GM06990 (cell line): ENCODE data around the gene RAPGEF2.

Experiments used
- DNase-seq: peaks from one replicate; pipeline ENCODE4 v3.0.0-alpha.2; 2011; ENCODE audit not compliant: insufficient read length; ENCODE audit errors: extremely low read depth
- H3K27me3 ChIP-seq: replicated peaks from 2 replicates; pipeline ENCODE4 v1.6.0; 2011; ENCODE audit warnings: low read length; ENCODE audit not compliant: control insufficient read depth, insufficient read depth
- H3K36me3 ChIP-seq: 2 replicates; pipeline ENCODE4 v1.5.1; 2011; ENCODE audit warnings: low read length; ENCODE audit not compliant: control insufficient read depth, insufficient read depth
- H3K4me3 ChIP-seq: replicated peaks from 2 replicates; pipeline ENCODE4 v1.5.1; 2011; ENCODE audit warnings: low read depth, mild to moderate bottlenecking, control low read depth, low read length
- TF ChIP-seq, protein P1 (sequence below): IDR thresholded peaks from 2 replicates; pipeline ENCODE4 v1.5.1; 2011; ENCODE audit warnings: low read length, control low read depth, mild to moderate bottlenecking, inconsistent platforms; ENCODE audit not compliant: insufficient read depth, poor library complexity, severe bottlenecking

The RAPGEF2 gene

DNA sequence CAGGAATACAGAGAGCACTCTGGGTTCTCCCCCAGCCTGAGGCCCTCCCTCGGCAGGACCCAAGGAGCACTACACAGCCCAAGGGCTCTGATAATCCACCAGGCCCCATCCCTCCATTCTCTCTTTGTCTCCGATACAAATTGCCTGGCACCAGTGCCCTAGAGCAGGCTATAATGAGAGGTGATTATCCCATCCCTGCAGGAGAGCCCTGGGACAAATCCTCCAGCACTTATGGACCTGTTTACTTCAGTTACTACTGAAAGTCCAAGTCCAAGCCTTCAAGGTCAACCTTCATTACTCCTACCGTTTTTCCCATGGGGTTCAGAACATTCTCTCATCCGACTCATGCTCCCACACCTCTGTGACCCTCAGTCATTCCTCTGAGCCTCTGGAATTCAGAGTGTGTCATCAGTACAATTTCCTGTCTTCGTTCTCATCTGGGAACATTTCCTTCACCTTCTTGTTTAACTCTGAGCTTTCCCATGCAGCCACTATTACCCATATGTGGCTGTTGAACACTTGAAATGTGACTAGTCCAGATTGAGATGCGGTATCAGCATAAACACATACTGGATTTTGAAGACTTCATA is 299.0 kb downstream of the RAPGEF2 start:
- no peak for DNase-seq
- TF ChIP-seq, protein P1, sequence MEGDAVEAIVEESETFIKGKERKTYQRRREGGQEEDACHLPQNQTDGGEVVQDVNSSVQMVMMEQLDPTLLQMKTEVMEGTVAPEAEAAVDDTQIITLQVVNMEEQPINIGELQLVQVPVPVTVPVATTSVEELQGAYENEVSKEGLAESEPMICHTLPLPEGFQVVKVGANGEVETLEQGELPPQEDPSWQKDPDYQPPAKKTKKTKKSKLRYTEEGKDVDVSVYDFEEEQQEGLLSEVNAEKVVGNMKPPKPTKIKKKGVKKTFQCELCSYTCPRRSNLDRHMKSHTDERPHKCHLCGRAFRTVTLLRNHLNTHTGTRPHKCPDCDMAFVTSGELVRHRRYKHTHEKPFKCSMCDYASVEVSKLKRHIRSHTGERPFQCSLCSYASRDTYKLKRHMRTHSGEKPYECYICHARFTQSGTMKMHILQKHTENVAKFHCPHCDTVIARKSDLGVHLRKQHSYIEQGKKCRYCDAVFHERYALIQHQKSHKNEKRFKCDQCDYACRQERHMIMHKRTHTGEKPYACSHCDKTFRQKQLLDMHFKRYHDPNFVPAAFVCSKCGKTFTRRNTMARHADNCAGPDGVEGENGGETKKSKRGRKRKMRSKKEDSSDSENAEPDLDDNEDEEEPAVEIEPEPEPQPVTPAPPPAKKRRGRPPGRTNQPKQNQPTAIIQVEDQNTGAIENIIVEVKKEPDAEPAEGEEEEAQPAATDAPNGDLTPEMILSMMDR, result no peak
- Histone ChIP-seq H3K36me3 (no peaks in the 10 kb centered on the region), H3K27me3 (no peaks in the 10 kb centered on the region; the same call in 1 of the 2 replicates), H3K4me3 (no peak overlapping the region)
